Activated naive CD8-positive, alpha-beta T cell (primary cell): ENCODE measurements around the gene TFF1.

Experiments used
- H3K27ac Mint-ChIP-seq: one replicate; pipeline ENCODE4 v1.8.0; 2021; ENCODE audit warnings: mixed read lengths
- H3K27me3 Mint-ChIP-seq: one replicate; pipeline ENCODE4 v1.8.0; 2021; ENCODE audit warnings: mixed read lengths
- H3K36me3 Mint-ChIP-seq: one replicate; pipeline ENCODE4 v1.8.0; 2021; ENCODE audit warnings: mixed read lengths
- H3K4me1 Mint-ChIP-seq: one replicate; pipeline ENCODE4 v1.8.0; 2021; ENCODE audit warnings: low read depth, mixed read lengths
- H3K4me3 Mint-ChIP-seq: one replicate; pipeline ENCODE4 v1.8.0; 2021; ENCODE audit warnings: mild to moderate bottlenecking, mixed read lengths
- H3K9me3 Mint-ChIP-seq: one replicate; pipeline ENCODE4 v1.8.0; 2021; ENCODE audit warnings: low read depth, mixed read lengths

Gene TFF1

DNA sequence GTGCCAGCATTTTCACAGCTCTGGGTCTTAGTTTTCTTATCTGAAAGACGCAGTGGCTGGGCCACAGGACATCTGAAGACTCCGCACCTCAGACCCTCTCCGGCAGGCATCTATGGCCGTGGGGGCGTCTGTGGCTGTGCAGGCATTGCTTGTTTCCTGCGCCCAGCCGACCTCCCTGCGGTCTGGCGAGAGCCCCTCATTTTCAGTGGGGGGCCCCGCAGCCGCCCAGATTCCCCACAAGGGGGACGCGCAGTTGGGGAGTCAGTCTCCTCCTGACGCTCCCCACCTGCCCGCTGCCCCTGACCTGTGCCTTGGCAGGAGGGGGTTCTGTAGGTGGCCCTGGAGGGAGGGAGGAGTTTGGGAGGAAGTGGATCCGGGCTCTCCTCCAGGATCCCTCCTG lies 3.5 kb upstream of the TFF1 start:
- Mint-ChIP-seq H3K9me3 (no peaks in the 10 kb centered on the region), H3K27ac (no peak overlapping the region)

DNA sequence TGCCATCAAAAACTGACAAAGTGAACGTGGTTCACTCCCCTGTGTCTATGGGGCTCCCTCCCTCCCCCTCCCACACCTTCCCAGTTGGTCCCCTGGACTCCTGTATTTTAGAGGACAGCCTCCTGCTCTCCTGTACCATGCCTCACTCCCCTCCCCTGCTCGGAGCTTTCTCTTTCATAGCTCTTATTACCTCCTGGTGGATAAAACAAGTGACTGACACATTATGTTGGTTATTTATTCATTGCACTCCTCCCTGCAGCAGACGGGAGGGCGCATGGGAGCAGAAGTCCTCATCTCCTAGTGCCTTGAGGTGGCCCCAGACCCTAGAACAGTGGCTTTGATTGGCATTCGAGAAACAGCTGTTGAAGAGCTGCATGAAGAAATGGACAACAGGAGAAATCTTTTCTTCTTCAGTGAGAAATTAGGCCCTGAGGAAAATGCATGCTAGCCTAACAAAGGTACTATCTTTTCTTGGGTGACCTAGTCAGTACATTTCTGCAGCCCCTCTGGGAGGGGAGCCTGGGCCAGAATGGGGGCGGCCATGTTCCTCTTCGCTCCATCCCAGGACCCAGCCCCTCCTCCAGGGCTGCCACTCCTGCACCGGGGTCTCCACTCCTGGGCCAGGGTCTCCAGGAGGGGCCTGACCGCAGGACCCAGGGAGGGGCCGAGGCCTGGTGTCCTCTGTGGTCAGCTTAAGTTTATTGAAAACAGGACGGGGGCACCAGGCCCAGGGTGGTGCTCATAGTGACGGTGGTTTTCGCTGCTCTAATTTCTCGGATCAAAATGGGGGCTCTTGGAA lies 1.2 kb upstream of the TFF1 start:
- Mint-ChIP-seq H3K4me1 (peaks cover 8% of the 10 kb centered on the region), H3K4me3 (no peak overlapping the region), H3K27me3 (no peaks in the 10 kb centered on the region), H3K9me3 (no peaks in the 10 kb centered on the region), H3K27ac (no peak overlapping the region), H3K36me3 (no peaks in the 10 kb centered on the region)

More for the DNA sequence above, 3.5 kb upstream of the TFF1 start:
- no peaks in the 10 kb centered on the region for H3K36me3 Mint-ChIP-seq
- H3K4me1 Mint-ChIP-seq: peaks cover 12% of the 10 kb centered on the region
- H3K4me3 Mint-ChIP-seq: no peak overlapping the region
- H3K27me3 Mint-ChIP-seq: no peaks in the 10 kb centered on the region

DNA sequence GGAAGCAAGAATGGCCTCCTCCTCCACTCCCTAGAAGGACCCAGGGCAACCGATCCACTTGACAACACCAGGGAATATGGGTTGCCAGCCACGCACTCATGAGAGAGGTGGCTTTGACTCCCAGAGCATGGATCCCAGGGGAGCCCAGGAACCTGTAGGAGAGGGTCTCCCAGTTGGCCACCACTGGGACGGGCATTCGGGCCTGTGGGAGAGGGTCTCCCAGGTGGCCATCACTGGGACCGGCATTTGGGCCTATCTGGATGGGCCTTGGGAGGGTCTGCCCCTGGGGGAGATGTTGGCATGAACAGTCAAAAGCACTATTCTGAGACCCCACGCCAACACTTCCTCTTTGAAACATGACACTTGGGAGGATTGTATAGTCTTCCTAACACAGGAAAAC lies 565 bp downstream of the TFF1 start:
- Mint-ChIP-seq H3K4me1 (peaks cover 9% of the 10 kb centered on the region), H3K9me3 (no peaks in the 10 kb centered on the region), H3K4me3 (no peak overlapping the region), H3K36me3 (no peaks in the 10 kb centered on the region), H3K27ac (no peak overlapping the region), H3K27me3 (peaks cover 1% of the 10 kb centered on the region)

DNA sequence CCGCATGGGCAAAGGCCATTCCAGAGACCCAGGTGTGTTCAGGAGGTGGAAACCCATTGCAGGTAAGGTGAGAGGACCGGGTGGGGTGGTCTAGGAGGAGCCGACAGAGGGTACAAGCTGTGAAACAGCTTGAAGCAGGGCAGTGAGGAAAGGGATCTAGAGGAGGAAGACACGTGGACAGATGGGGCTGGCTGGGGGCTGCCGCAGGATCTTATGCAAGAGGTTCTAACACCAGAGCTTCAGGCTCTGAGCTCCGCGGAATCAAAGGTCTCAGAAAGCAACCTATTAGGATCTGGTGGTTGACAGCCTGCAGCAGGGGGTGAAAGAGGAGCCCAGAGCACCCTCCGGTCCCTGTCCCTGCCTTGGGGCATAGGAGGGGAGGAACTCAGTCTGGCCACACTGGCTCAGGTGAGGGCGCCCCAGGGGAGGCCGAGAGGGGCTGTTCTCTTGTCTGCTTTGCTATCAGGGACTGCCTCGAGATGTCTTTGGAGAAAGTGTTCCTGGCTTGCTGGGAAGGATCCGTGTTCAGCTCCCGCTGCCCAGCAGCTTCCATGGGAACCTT lies 1.9 kb downstream of the TFF1 start:
- Mint-ChIP-seq H3K36me3 (no peaks in the 10 kb centered on the region), H3K27me3 (peaks cover 1% of the 10 kb centered on the region), H3K27ac (no peak overlapping the region), H3K4me1 (peaks cover 9% of the 10 kb centered on the region), H3K4me3 (no peak overlapping the region), H3K9me3 (no peaks in the 10 kb centered on the region)

DNA sequence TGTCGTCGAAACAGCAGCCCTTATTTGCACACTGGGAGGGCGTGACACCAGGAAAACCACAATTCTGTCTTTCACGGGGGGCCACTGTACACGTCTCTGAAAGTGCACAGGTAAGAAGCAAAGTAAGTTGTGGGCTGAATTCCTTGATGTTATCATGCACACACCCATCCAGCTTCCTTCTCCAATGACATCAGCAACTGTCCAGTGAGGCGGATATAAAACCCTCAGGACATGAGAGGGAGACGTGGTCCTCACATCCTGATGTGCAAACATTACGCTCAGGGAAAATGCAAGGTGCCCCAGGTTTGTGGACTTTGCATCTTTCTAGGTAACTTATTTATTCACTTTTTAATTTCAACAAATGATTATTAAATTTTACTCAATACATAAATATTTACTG lies 3.0 kb downstream of the TFF1 start:
- Mint-ChIP-seq H3K4me3 (no peak overlapping the region), H3K27me3 (peaks cover 1% of the 10 kb centered on the region), H3K36me3 (no peaks in the 10 kb centered on the region), H3K27ac (no peak overlapping the region), H3K9me3 (no peaks in the 10 kb centered on the region), H3K4me1 (peaks cover 9% of the 10 kb centered on the region)

DNA sequence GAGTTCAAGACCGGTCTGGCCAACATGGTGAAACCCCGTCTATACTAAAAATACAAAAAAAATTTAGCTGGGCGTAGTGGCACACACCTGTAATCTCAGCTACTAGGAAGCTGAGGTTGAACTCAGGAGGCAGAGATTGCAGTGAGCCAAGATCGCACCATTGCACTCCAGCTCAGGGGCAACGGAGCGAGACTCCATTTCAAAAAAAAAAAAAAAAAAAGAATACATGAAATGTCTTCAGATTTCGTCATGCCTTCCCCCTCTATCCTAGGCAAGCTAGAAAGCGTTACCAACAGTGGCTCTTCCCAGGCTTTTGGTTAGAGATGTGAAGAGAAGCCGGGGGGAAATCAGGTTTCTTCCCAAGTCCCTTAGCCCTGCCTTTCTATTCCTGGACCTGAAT lies 3.6 kb downstream of the TFF1 start:
- no peak overlapping the region for H3K27ac Mint-ChIP-seq
- H3K4me1 Mint-ChIP-seq: peaks cover 9% of the 10 kb centered on the region
- H3K27me3 Mint-ChIP-seq: peaks cover 1% of the 10 kb centered on the region
- H3K36me3 Mint-ChIP-seq: no peaks in the 10 kb centered on the region
- no peaks in the 10 kb centered on the region for H3K9me3 Mint-ChIP-seq
- H3K4me3 Mint-ChIP-seq: no peak overlapping the region

DNA sequence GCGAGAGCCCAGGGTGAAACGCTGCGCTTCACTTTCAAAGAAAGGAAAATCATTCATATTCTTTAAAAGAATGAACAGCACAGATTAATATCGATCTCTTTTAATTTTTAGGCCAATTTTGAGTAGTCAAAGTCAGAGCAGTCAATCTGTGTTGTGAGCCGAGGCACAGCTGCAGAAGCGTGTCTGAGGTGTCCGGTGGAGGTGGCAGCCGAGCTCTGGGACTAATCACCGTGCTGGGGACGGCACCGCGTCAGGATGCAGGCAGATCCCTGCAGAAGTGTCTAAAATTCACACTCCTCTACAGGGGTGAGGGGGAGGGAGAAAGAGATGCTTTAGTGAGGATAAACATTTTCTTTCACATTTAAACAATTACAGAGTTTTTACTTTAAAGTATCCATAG lies 4.1 kb downstream of the TFF1 start:
- H3K4me3 Mint-ChIP-seq: no peak overlapping the region
- no peaks in the 10 kb centered on the region for H3K9me3 Mint-ChIP-seq
- no peaks in the 10 kb centered on the region for H3K36me3 Mint-ChIP-seq
- H3K4me1 Mint-ChIP-seq: peaks cover 9% of the 10 kb centered on the region
- no peak overlapping the region for H3K27ac Mint-ChIP-seq
- peaks cover 1% of the 10 kb centered on the region for H3K27me3 Mint-ChIP-seq

DNA sequence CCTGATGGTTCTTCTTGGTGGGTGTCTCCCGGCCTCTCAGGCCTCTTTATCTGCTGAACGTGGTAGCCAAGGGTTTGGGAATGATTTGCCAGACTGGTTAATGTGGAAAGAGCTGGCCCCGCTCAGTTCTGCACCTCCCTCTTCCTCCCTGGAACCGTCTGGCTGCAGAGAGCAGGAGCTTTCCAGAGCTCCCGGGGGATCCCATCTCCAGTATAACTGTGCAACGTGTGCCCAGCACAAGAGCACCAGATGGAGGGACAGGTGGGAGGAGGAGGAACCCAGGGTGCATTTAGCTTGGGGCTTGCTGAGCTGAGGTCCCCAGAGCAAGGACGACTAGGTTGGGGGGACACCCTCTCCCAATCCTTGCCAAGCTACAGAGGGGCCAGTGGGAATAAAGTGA lies 5.0 kb downstream of the TFF1 start:
- H3K36me3 Mint-ChIP-seq: no peaks in the 10 kb centered on the region
- H3K4me3 Mint-ChIP-seq: no peak overlapping the region
- H3K27me3 Mint-ChIP-seq: peaks cover 1% of the 10 kb centered on the region
- H3K27ac Mint-ChIP-seq: no peak overlapping the region
- peaks cover 9% of the 10 kb centered on the region for H3K4me1 Mint-ChIP-seq
- H3K9me3 Mint-ChIP-seq: no peaks in the 10 kb centered on the region

DNA sequence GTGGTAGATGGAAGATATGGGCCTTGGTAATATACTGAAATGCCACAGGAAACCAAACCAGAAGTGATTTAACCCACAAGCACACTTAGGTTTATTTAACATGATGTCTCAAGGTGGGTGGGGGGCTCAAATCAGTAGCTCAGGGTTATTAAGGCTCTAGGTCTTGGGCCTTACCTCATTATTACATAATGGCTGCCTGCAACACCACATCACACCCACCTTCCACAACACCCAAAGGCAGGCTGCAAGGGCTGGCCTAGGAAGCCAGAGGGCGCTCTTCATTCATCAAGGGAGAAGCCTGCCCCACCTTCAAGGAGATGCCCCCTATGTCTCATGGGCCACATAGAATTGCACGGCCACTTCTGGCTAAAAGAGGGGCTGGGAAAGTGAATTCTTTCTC lies 6.0 kb downstream of the TFF1 start:
- Mint-ChIP-seq H3K4me3 (no peak overlapping the region), H3K27me3 (peaks cover 1% of the 10 kb centered on the region), H3K9me3 (no peaks in the 10 kb centered on the region), H3K36me3 (no peaks in the 10 kb centered on the region), H3K4me1 (peaks cover 9% of the 10 kb centered on the region), H3K27ac (no peak overlapping the region)

DNA sequence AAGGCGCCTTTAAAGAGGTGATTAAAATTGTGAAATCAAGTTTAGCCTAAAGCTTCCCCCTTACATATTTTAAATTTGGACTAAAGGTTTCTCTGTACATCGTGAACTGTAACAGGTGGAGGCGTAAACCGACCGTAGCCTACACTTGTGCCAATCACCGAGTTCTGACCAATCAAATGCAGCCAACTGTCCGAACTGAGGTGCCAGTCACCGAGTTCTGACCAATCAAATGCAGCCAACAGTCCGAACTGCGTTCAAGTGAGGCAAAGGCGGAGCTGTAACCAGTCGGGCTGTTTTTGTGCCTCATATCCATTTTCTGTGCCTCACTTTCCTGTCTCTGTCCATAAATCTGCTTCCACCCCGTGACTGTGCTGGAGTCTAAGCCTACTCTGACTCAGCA lies 7.4 kb downstream of the TFF1 start:
- Mint-ChIP-seq H3K4me3 (no peak overlapping the region), H3K36me3 (peaks cover 3% of the 10 kb centered on the region), H3K9me3 (peaks cover 8% of the 10 kb centered on the region), H3K27me3 (peaks cover 1% of the 10 kb centered on the region), H3K4me1 (peaks cover 8% of the 10 kb centered on the region), H3K27ac (no peak overlapping the region)

DNA sequence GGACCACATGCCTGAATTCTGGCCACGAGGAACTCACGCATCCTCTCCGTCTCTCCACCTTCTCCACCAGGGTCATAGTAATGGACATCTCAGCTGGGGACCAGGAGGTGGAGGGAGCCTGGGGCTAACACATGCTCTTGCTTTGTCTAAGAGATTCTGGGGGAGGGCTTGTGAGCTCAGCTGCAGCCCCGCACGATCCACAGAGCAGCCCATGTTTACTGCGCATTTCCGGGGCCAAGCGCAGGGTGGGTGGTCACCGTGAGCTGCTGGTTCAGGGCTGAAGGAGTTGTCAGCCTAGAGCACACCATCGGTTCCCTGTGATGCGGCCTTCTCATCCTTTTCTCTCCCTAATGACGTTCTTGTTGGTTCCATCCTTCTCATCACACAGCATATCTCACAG lies 8.1 kb downstream of the TFF1 start:
- Mint-ChIP-seq H3K36me3 (peaks cover 3% of the 10 kb centered on the region), H3K9me3 (peaks cover 8% of the 10 kb centered on the region), H3K27me3 (peaks cover 1% of the 10 kb centered on the region), H3K4me1 (peaks cover 6% of the 10 kb centered on the region), H3K27ac (no peak overlapping the region), H3K4me3 (no peak overlapping the region)

DNA sequence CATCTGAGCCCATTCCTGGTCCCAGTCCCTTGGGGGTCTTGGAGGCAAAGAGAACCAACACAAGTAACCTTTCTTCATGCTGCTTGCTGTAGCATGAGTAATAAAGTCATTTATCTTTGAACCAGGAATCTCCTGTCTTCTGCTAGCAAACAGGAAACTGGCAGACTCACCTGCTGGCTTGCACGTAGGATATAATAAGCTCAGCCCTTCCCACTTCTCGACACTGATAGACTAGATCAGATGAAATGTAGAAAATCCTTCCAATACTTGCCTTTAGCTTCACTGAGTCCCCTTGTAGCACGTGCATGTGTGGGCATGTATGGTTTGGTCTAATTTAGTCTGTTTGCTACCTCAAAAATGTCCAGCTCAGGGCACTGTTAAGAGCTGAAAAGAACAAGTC lies 9.0 kb downstream of the TFF1 start:
- no peak overlapping the region for H3K4me3 Mint-ChIP-seq
- no peak overlapping the region for H3K27ac Mint-ChIP-seq
- H3K4me1 Mint-ChIP-seq: peaks cover 2% of the 10 kb centered on the region
- H3K36me3 Mint-ChIP-seq: peaks cover 3% of the 10 kb centered on the region
- peaks cover 1% of the 10 kb centered on the region for H3K27me3 Mint-ChIP-seq
- H3K9me3 Mint-ChIP-seq: peaks cover 8% of the 10 kb centered on the region

DNA sequence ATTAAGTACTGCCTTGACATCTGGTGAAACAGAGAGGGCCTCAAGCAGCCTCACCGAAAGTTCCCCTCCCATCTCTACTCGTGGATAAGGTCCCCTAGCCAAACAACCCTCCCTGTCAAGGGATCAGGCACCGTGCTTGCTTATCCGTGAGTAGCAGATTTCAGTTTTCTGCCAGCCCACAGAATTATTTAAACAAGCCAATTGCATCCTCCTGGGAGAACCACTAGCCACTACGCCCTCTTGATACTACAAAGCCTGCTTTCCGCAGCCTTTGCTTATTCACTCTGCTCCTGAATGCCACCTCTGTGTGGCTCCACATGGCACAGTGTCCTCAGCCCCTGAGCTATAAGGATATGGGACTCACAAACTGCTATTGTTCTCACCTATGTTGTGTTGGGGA lies 9.7 kb downstream of the TFF1 start:
- Mint-ChIP-seq H3K27me3 (no peaks in the 10 kb centered on the region), H3K27ac (no peak overlapping the region)

DNA sequence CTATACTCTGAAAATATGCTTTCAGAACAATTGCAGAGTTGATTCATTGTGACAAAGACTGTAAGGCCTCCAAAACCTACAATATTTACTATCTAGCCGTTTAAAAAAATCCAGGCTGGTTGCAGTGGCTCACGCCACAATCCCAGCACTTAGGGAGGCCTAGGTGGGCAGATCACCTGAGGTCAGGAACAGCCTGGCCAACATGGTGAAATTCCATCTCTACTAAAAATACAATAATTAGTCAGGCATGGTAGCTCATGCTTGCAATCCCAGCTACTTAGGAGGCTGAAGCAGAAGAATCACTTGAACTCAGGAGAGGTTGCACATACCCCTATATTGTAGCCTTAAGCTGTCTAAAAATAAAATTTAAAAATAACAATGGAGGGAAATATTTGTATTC lies 10.3 kb downstream of the TFF1 start:
- no peaks in the 10 kb centered on the region for H3K4me1 Mint-ChIP-seq
- H3K36me3 Mint-ChIP-seq: peaks cover 3% of the 10 kb centered on the region
- no peaks in the 10 kb centered on the region for H3K27me3 Mint-ChIP-seq
- peaks cover 8% of the 10 kb centered on the region for H3K9me3 Mint-ChIP-seq
- H3K27ac Mint-ChIP-seq: no peak overlapping the region
- H3K4me3 Mint-ChIP-seq: no peak overlapping the region

More for the DNA sequence above, 9.7 kb downstream of the TFF1 start:
- Mint-ChIP-seq H3K4me1 (no peaks in the 10 kb centered on the region), H3K36me3 (peaks cover 3% of the 10 kb centered on the region), H3K4me3 (no peak overlapping the region), H3K9me3 (peaks cover 8% of the 10 kb centered on the region)

DNA sequence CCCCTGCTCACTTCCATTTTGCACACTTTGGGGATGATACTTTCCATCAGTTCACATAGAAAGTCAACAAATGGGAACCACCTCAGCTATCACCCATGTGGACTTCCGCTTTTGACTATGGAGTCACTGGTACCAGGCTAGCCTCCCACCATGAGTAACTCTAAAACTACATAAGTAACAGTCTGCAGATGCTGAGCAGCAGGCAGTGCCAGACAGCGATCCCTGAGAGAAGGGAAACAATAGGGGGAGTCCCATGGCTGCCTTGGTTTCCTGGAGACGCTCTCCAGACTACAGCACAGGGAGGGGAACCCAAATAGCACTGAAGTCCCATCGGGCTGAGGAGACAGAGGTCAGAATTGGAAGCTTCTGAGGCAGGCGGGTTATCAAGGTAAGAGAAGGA lies 12.7 kb downstream of the TFF1 start:
- no peaks in the 10 kb centered on the region for H3K4me1 Mint-ChIP-seq
- H3K27me3 Mint-ChIP-seq: no peaks in the 10 kb centered on the region
- H3K36me3 Mint-ChIP-seq: peaks cover 3% of the 10 kb centered on the region
- H3K9me3 Mint-ChIP-seq: peaks cover 8% of the 10 kb centered on the region
- H3K4me3 Mint-ChIP-seq: no peak overlapping the region
- no peak overlapping the region for H3K27ac Mint-ChIP-seq
